NB4 (cell line): ENCODE data around the gene RABL3.

Experiments
- POLR2A ChIP-seq: IDR thresholded peaks from 2 replicates; pipeline ENCODE4 v1.6.1; 2011; ENCODE audit warnings: mild to moderate bottlenecking; ENCODE audit not compliant: insufficient read length; ENCODE audit errors: extremely low read depth
- TF ChIP-seq, protein P1 (sequence below): IDR thresholded peaks from one replicate; pipeline ENCODE4 v1.5.1; 2012; ENCODE audit warnings: low read depth, low read length

DNA sequence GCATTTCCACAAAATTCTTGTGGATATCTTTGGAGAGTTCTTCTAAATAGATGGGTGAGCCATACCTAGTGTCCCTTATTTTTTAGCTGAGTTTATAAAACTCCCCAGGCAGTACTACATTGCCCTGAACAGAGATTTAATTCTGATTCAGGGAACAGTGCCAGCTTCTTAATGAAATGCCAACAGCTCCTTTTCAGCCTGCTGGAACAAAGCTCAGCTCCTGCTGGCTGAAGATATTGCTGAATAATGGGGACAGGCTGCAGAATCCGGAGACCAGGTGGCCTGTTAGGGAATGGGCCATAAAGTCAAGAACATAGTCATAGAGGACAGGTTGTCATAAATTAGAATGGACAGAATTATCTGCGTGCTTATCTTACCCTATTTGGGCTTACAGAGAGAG lies 69.2 kb downstream of the RABL3 start:
- TF ChIP-seq, protein P1, sequence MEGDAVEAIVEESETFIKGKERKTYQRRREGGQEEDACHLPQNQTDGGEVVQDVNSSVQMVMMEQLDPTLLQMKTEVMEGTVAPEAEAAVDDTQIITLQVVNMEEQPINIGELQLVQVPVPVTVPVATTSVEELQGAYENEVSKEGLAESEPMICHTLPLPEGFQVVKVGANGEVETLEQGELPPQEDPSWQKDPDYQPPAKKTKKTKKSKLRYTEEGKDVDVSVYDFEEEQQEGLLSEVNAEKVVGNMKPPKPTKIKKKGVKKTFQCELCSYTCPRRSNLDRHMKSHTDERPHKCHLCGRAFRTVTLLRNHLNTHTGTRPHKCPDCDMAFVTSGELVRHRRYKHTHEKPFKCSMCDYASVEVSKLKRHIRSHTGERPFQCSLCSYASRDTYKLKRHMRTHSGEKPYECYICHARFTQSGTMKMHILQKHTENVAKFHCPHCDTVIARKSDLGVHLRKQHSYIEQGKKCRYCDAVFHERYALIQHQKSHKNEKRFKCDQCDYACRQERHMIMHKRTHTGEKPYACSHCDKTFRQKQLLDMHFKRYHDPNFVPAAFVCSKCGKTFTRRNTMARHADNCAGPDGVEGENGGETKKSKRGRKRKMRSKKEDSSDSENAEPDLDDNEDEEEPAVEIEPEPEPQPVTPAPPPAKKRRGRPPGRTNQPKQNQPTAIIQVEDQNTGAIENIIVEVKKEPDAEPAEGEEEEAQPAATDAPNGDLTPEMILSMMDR: no peak
- TF ChIP-seq POLR2A: no peak
